ENCODE results near the gene EYA3. TPM values are rescaled to one million over a fixed set of nuclear protein-coding genes. Genes with fewer than 3 reads are reported as not detected.

EYA3 gene
- total and polyA plus RNA-seq, 2 of the 4 experiments (the other 2 are of a cell fraction): 9.1 to 17.6 TPM

DNA sequence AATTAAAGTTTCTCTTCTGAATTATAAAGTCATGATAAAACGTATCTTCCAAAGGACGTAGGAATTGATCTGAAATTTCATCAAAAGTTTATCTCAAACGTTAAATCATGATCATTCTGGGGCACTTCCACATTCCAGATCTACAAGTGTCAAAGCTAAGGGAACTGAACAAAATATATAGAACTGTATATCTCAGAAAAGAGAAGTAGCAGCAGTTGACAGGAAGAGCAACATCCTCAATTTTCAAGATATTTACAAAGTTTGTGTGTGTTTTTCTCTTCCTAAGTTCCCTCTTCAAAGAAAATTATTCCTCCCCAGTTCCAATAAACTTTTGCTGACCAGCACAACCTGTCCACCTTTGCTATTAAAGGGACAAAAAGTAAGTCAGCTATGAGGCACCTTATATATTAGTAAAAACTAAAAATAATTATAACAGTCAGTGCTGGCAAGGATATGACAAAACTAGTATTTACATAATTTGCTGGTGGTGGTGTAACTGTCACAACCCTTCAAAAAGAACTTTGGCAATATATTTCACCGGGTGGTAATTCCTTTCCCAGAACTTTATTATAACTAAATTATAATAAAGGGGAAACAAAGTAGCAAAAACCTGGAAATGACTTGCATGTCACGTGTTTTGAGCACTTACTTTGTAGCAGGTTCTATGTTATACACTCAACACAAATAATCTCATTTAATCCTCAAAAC, 38.5 kb upstream of the EYA3 start:
- Histone ChIP-seq H2AFZ (replicated peaks; ENCODE audit: low read length, poor library complexity) (no peak overlapping the region), H3K9me3 (ENCODE audit: control insufficient read depth, insufficient read depth, low read length) (no peaks in the 10 kb centered on the region), H3K79me1 (ENCODE audit: low read depth in 1 of 2, low read length in 2 of 2) (no peaks in the 10 kb centered on the region), H3K18ac (ENCODE audit: low read depth, low read length) (no peak overlapping the region), H4K8ac (ENCODE audit: low read depth in 2 of 2, low read length in 2 of 2) (no peak overlapping the region), H2BK120ac (ENCODE audit: low read depth, low read length) (no peak overlapping the region), H3K4me1 (ENCODE audit: control insufficient read depth, insufficient read depth, low read length) (peaks cover 6% of the 10 kb centered on the region; the same call in 1 of the 2 replicates), H3K23ac (ENCODE audit: low read depth, low read length) (no peak overlapping the region), H4K91ac (ENCODE audit: insufficient read depth, low read depth, low read length) (no peak overlapping the region), H2BK5ac (ENCODE audit: low read depth, low read length, poor library complexity, severe bottlenecking) (no peak overlapping the region), H2BK20ac (ENCODE audit: low read depth, low read length) (no peak overlapping the region), H2BK15ac (ENCODE audit: low read depth, low read length) (no peak overlapping the region), H2AK9ac (replicated peaks; ENCODE audit: low read depth, low read length, poor library complexity) (no peak overlapping the region), H2AK5ac (ENCODE audit: low read depth, low read length) (no peak overlapping the region), H3K27me3 (ENCODE audit: control insufficient read depth, insufficient read depth, low read length) (no peaks in the 10 kb centered on the region), H3K9me1 (ENCODE audit: insufficient read depth, low read length) (peaks cover 12% of the 10 kb centered on the region), H3K4me3 (ENCODE audit: insufficient read depth, low read depth, low read length) (no peak overlapping the region), H3K4ac (ENCODE audit: low read depth, low read length) (no peak overlapping the region), H4K5ac (ENCODE audit: low read depth, low read length) (no peak overlapping the region), H3K9ac (ENCODE audit: low read depth, low read length) (no peak overlapping the region), H3K4me2 (ENCODE audit: low read depth, low read length) (no peak overlapping the region), H3K56ac (ENCODE audit: extremely low read depth, insufficient read depth, low read length) (no peak overlapping the region), H4K20me1 (ENCODE audit: insufficient read depth, low read length) (no peaks in the 10 kb centered on the region), H3K36me3 (ENCODE audit: control insufficient read depth, insufficient read depth, low read length) (no peaks in the 10 kb centered on the region), H3K27ac (ENCODE audit: insufficient read depth, low read length) (no peak overlapping the region), H3K14ac (replicated peaks; ENCODE audit: low read depth, low read length) (no peak overlapping the region)
- TF ChIP-seq CTCF (conservative IDR thresholded peaks at IDR 0.05; ENCODE audit: low read depth, low read length) (no peak), NFE2L2 (IDR thresholded peaks at IDR 0.05; ENCODE audit: low read depth, low read length) (no peak), MXI1 (IDR thresholded peaks at IDR 0.05; ENCODE audit: borderline replicate concordance, low read depth, low read length) (no peak), ELK1 (IDR thresholded peaks at IDR 0.05; ENCODE audit: borderline replicate concordance, low read depth, low read length) (no peak), RAD21 (IDR thresholded peaks at IDR 0.05; ENCODE audit: low read length) (no peak), RCOR1 (IDR thresholded peaks at IDR 0.05; ENCODE audit: insufficient replicate concordance, low read length) (no peak)
- DNase-seq (no peak), ATAC-seq (ENCODE audit: low read depth) (no peak)
- no CpG with 5 or more reads among the region's 5 CpGs for WGBS, 2 experiments (ENCODE audit: extremely low coverage in 2 of 2, insufficient read length in 1 of 2)
- intact Hi-C loops (cut with micrococcal nuclease) (no loop called here), in situ Hi-C loops (cut with MboI; ENCODE audit: low sequenced_read_pairs) (no loop called here), dilution Hi-C loops (cut with HindIII; ENCODE audit: low sequenced_read_pairs, unreplicated experiment) (no loop called here)
- BruUV-seq (replicated peaks): no TSS peak
- POLR2A ChIA-PET (ENCODE audit: unreplicated experiment): no interaction called here
- CTCF ChIA-PET: interaction anchor here (0.5 kb wide), 1 partner anchor 20 kb away, joined by 3 read pairs; no protein-coding TSS in a partner anchor

Measured in IMR-90 (cell line).